GM20000 (cell line): ENCODE measurements around the gene ROBO3.

Experiments used
- DNase-seq: peaks from one replicate; pipeline ENCODE4 v3.0.0; 2012; ENCODE audit warnings: low spot score
- TF ChIP-seq, protein P1 (sequence below): IDR thresholded peaks from 2 replicates; pipeline ENCODE4 v1.5.1; 2012; ENCODE audit warnings: mild to moderate bottlenecking, control low read depth; ENCODE audit errors: extremely low read depth, missing control alignments

ROBO3 gene

GRCh38 chr11:124864176-124864891 lies 898 bp upstream of the ROBO3 start:
- no peak for DNase-seq
- TF ChIP-seq, protein P1, sequence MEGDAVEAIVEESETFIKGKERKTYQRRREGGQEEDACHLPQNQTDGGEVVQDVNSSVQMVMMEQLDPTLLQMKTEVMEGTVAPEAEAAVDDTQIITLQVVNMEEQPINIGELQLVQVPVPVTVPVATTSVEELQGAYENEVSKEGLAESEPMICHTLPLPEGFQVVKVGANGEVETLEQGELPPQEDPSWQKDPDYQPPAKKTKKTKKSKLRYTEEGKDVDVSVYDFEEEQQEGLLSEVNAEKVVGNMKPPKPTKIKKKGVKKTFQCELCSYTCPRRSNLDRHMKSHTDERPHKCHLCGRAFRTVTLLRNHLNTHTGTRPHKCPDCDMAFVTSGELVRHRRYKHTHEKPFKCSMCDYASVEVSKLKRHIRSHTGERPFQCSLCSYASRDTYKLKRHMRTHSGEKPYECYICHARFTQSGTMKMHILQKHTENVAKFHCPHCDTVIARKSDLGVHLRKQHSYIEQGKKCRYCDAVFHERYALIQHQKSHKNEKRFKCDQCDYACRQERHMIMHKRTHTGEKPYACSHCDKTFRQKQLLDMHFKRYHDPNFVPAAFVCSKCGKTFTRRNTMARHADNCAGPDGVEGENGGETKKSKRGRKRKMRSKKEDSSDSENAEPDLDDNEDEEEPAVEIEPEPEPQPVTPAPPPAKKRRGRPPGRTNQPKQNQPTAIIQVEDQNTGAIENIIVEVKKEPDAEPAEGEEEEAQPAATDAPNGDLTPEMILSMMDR: no peak

DNA sequence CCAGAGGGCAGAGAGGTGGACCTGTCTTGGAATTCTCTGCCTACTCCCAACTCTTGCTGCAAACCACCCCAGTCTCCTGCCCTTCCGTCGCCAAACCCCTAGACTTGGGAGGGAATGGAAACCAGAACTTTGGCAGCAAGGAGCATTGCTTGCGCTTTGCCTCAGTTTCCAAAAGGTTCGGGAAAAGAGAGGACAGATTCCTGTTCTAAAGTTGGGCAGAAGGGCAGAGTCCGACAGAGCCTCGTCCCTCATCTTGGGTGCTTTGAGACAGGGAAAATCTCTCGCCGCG lies 396 bp upstream of the ROBO3 start:
- DNase-seq: no peak
- TF ChIP-seq, protein P1: no peak

GRCh38 chr11:124865902-124866851 lies 945 bp downstream of the ROBO3 start:
- DNase-seq: peak; percentile 84
- TF ChIP-seq, protein P1: peak; percentile 50

- DNase-seq: peak; percentile 81
- TF ChIP-seq, protein P1: peak; percentile 40
Measured at GRCh38 chr11:124867700-124868099, 2.5 kb downstream of the ROBO3 start.

- DNase-seq: no peak
- TF ChIP-seq, protein P1: no peak
Measured at GRCh38 chr11:124868331-124869274, 3.4 kb downstream of the ROBO3 start.

GRCh38 chr11:124869331-124869730 lies 4.1 kb downstream of the ROBO3 start:
- DNase-seq: no peak
- TF ChIP-seq, protein P1: no peak
